ENCODE results near the gene IFNB1.

The IFNB1 gene

GRCh38 chr9:21084242-21084850 is 6.6 kb upstream of the IFNB1 start:
- no peak overlapping the region for H3K27ac ChIP-seq
- no peak for TF ChIP-seq CTCF (conservative IDR thresholded peaks at IDR 0.05)

- TF ChIP-seq CTCF (conservative IDR thresholded peaks at IDR 0.05), result no peak
- no peak overlapping the region for H3K27ac ChIP-seq
Measured at GRCh38 chr9:21082671-21083070, 4.9 kb upstream of the IFNB1 start.

GRCh38 chr9:21081999-21082398 is 4.3 kb upstream of the IFNB1 start:
- H3K27ac ChIP-seq, result no peak overlapping the region
- no peak for TF ChIP-seq CTCF (conservative IDR thresholded peaks at IDR 0.05)

GRCh38 chr9:21081451-21081850 is 3.7 kb upstream of the IFNB1 start:
- no peak overlapping the region for H3K27ac ChIP-seq
- no peak for TF ChIP-seq CTCF (conservative IDR thresholded peaks at IDR 0.05)

- no peak for TF ChIP-seq CTCF (conservative IDR thresholded peaks at IDR 0.05)
- no peak overlapping the region for H3K27ac ChIP-seq
Measured at GRCh38 chr9:21080793-21081192, 3.1 kb upstream of the IFNB1 start.

GRCh38 chr9:21078702-21079101 is 960 bp upstream of the IFNB1 start:
- TF ChIP-seq CTCF (conservative IDR thresholded peaks at IDR 0.05), result no peak; the same call in 1 of the 2 replicates
- H3K27ac ChIP-seq, result no peak overlapping the region

- no peak for TF ChIP-seq CTCF (conservative IDR thresholded peaks at IDR 0.05)
- no peak overlapping the region for H3K27ac ChIP-seq
Measured at GRCh38 chr9:21075484-21075883, 2.3 kb downstream of the IFNB1 start.
